ENCODE measurements around the gene MBD3.
"Not testable (repeated sequence)": the region's sequence is repeated elsewhere in the genome, so short reads cannot be mapped to it uniquely, and the experiment has no call there.

MBD3 gene

DNA sequence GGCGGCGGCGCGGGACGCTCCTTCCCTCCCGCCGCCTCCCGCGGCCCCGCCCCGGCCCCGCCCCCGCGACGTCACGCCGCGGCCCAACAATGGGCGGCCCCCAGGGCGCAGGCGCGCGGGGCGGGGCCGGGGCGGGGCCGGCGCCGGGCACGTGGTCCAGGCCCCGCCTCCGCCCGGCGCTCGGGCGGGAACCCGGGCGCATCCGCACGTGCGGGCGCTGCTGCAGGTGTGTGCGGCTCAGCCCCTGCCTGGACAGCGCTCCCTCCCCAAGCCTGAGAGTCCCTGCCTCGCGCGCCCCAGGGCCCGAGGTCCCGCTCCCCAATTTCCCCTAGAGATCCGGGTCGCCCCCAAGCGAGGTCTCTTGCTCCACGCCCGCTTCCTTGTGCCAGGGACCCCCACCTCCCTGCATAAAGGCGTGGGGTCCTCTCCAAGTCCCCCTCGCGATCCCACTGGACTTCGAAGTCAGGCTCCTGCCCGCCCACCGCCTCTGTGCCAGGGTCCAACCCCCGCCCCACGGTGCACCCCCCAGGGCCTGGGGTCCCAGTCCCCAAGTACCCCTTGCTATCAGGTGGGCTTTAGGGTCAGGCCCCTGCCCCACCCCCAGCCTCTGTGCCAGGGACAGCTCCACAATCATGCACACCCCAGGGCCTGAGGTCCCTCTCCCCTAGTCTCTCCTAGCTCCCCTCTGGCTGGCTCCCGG, 24.2 kb downstream of the MBD3 start, which contains the start of gene MEX3D:
MEX3D (minus strand) TSS at position 6 of the 700 bp plus-strand sequence. CDS start 267 bp downstream, outside the sequence.
- peak in 1 of 2 experiments; percentile 31 for DNase-seq

DNA sequence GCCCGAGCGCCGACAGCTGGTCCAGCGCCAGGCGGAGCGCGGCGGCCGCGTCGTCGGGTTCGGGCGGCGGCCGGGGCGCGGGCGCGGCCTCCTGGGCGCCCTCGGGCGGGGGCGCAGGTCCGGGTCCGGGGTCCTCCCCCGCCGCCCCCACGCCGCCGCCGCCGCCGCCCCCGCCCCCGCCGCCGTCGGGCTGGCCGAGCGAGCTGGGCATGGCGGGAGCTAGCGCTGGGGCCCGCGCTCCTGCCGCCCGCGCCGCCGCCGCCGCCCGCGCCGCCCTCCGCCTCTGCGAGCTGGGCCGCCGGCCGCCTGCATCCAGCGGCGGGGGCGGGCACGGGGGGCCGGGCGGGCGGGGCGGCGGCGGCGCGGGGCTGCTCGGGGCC, 24.8 kb downstream of the MBD3 start:
- no peak for DNase-seq

DNA sequence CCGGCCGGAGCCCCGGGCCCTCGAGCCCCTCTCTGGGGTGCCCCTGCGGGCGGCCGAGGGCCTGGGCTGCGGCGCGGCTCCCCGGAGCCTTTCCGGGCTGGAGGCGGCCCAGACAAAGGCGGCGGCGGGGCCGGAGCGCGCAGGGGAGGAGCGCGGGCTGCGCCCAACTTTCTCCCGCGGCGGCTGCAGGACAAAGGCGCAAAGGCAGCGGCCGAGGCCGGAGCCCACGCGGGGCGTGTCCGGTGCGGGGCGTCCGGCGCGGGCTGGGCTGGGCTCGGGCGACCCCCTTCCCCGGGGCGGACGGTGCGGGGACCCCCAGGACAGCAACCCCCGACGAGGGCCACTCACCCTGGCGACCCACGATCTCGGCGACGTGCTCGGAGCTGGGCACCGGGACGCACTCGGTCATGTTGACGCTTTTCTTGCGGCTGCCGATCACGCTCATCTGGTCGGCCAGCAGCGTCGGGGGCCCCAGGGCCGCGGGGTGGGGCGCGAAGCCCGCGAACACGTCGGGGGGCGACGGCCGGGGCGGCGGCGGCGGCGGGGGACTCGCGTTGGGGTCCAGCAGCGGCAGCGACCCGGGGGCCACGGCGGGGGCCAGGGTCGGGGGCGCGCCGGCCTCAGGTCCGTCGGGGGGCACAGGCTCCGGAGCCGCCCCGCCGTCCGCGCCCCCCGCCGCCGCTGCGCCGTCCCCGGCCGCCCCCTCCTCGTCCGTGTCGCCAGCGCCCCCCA, 25.4 kb downstream of the MBD3 start:
- no peak for DNase-seq

DNA sequence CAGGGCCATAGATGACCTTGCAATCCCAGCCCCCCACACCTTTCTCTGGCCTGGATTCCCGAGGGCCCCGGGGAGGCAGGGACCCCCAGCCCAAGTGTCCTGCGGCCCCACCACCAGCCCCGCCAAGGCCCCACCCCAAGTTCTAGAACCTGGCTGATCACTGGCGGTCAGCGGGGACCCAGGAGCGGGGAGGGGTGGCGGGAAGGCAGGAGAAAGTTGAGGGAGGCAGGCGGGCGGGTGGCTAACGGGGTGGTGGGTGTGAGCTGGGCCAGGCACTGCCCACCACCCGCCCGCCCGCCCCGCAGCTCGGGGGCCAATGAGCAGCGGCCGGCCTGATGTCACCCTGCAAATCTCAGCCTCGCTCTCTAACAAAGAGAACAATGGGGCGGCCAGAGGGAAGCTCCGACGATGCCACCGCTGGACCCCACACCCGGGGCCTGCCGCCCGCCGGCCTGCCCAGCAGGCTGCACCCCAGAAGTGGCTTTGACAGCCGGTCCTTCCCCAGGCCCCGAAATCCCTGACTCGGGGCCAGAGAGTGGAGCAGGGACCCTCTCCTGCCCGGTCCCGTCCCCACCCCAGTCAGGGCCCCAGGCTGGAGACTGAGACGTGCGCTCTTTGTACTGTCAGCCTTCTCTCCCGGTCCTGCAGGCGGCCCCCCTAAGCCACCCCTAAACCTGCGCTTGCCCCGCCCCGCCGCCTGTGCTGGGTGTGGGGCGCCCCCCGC, 26.1 kb downstream of the MBD3 start:
- peak in 1 of 2 experiments; percentile 49 for DNase-seq

DNA sequence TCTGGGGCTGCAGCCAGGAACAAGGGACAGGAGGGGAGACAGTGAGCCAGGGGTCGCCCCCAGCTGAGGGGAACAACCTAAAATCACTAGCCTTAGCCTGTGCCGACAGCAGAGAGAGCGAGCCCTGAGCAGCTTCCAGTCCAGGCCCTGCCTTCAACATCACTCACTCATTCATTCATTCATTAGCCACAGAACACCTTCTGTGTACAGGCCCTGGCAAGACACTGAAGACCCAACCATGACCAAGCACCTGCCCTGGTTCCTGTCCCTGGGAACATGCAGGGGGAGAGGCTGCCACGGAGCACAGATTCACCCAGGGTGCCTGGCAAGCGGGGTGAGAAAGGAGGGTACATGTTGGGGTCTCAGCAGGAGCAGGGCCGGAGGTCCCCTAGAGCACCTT, 29.4 kb downstream of the MBD3 start:
- DNase-seq, result no peak

DNA sequence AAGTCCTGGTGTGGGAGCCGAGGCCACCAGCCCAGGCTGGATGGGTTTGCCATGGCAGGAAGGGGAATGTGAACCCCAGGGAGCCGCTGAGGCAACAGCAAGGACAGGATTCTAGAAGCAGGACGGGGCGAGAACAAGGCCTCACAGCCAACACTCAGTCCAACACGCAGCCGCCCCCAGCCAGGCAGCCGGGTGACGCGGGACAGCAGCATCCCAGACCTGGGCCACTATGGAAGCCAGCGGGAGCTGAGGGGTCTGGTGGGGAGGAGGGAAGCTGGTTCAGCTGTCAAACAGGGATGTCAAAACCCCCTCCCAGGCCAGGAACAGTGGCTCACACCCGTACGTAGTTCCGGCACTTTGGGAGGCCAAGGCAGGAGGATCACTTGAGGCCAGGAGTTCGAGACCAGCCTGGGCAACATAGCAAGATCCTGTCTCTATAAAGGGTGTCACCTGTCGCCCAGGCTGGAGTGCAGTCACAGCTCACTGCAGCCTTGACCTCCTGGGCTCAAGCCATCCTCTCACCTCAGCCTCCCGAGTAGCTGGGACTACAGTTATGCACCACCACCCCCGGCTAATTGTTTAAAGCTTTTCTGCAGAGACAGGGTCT, 31.3 kb downstream of the MBD3 start:
- no peak for DNase-seq

DNA sequence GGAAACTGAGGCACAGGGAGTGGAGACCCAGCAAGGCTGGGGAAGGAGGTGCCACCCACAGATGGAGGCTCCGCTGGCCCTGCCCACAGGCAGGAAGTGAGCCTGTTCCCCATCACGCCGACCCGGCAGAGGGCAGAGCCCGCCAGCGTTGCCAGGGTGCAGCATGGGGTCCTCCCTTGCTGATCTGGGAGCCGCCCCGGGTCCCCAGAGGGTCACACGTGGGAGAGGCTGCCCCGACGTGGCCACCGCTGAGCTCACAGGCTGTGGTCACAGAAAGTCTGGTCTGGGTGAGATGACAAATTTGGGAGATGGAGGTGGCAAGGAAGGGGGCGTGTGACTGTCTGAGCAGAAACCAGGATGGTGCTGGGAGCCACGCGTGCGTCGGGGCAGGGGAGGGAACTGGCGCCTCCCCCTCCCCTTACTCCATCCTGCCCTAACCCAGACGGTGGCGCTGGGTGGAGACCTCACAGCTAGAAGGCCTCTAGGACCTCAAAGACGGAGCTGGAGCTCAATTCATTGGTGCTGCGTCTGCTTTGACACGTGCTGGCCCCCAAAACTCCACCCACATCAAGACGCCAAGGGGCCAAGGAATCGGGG, 32.3 kb downstream of the MBD3 start:
- DNase-seq, result no peak

DNA sequence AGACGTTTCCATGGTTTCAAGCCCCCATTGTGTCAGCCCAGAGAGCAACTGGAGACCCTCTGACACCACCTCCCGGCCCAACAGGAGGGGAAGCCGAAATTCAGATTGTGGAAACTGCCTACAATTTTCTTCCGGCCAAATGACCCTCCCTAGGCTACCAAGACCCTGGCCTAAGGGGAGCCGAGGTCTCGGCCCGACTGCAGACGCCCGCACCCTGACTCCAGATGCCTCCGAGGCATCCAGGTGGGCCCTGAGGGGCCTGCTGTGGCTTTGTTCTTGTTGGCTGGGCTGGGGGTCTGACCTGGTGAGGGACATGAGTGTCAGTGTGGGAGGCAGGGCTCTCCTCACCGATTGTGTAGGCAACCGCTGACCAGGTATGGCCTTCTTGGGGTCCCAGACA, 34.1 kb downstream of the MBD3 start:
- no peak for DNase-seq

DNA sequence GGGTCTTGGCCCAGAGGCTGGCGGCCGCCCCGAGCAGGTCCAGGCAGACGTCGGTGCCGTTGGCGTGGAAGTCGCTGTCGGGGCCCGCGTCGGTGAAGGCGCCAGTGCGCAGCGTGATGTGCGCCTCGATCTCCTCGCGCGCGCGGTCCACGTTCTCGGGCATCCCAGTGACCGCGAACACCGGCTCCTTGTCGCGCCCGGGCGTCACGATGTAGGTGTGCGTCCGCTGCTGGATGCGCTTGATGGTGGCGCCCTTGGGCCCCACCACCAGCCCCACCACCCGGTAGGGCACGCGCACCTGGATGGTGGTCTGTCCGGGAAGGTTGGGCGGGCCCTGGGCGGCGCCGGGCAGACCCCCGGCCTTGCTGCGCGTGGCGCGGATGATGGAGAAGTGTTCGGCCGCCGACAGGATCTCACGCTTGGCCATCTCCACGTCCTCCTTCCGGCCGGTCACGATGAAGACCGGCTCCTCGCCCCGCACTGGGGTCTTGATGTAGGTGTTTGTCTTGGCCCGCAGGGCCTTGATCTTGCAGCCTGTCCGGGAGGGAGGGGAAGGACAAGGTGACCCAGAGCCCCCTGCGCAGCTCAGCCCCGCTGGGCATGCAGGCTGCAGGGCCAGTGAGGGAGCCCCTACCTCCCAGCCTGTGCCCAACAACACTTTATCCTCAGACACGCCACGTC, 36.1 kb downstream of the MBD3 start:
- no peak for DNase-seq

DNA sequence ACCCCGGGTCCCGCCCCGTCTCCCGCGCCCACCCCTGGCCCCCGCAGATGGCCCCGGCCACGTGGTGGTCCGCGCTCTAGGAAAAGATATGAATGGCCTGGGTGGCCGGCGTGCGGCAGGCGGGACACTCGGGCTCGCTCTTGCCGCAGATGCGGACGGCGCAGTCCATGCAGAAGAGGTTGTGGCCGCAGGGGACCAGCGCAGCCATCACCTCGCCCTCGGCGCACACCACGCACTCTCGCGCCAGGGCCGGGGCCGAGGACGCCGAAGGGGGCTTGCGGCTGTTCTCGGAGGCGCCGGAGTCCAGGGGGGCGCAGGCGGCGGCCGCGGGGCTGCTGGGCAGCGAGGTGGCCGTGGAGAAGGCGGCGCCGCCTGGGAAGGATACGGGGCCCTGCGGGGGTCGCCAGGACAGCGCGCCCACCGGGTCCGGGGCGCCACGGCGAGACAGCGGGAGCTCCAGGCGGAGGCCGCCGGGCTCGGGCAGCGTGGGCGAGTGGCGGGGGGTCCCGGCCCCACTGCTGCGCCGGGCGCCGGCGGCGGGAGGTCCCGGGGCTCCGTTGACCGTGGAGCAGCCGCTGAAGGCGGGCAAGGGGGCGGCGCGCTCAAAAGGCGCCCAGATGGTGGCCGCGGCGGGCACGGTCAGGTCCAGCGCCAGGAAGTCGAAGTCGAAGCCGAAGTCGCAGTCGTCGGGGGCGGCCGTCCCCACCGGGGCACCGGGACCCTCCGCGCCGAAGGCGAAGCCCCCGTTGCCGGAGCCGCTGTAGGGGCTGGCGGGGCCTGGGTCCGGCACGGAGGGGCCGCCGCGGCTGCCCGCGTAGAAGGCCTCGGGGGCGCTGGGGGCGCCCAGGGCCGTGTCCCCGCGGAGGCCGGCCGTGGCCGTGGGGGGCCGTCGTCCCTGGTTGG, 36.9 kb downstream of the MBD3 start:
- DNase-seq, result no peak

DNA sequence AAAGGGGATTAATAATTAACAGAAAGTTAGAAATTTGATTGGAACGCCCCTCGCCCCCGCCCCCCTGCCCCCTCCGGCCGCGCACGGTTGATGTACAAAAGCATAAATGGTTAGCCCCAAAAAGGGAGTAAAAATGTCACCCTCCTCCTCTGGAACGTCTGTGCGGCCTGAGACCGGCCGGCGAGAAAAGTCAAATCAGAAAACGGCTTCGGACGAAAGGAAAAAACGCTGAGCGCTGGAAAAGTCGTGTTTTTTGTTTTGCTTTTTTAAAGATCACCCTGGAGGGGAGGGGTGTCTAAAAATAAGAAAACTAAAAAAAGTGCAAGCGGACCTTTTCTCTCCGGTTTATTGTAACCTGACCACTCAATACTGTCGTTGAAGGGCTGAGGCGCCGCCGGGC, 37.7 kb downstream of the MBD3 start:
- no peak for DNase-seq

DNA sequence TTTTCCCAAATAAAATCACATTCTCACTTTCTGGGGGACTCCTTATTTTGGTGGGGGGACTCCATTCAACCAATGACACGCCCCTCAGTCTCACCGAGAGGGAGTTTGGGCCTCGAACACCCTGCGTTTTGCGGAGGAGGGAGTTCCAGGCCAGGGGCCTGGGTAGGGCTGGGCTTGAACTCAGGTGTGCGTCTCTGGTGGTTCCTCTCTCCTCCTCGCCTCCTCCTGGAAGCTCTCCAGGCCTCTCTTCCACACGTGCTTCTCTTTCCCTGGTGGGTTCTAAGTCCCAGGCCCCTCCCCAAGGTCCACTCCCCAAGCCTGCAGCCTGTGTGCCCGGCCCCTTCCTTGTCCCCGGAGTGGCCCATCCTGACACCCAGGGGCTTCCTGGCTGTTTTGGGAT, 39.2 kb downstream of the MBD3 start:
- DNase-seq, result no peak

DNA sequence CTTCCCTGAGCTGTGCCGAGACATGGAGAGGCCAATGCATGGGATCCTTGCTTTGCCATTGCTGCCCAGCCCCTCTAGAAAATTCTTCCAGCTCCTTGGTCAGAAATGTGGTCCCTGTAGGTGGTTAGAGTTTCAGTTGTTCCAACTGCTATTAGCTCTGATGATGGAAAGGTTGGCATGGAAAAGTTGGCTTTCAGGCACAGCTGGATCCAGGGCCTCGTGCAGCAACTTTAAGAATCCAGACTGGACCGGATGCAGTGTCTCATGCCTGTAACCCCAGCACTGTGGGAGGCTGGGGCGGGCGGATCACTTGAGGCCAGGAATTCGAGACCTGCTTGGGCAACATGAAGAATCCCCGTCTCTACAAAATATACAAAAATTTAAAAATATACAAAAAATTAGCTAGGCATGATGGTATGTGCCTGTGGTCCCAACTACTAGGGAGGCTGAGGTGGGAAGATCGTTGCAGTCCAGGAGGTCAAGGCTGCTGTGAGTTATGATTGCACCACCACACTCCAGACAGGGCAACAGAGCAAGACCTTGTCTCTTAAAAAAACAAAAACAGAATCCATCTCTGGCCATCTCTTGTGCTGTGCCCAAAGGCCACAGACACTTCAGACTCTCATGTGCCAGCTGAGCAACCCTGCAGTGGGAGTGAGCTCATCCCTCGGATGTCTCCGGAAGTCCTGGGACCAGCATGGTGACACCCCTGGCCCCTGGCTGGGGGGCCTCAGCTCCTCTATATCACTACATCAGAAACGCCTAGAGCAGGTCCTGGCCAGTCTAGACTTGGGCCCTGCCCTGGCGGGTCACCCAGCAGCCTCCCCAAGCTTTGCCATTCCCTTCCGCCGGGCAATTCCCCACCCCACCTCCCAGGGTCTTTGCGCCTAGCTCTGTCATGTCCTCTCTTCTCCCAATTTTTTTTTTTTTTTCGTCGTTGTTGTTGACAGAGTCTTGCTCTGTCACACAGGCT, 41.3 kb downstream of the MBD3 start:
- DNase-seq, result no peak

DNA sequence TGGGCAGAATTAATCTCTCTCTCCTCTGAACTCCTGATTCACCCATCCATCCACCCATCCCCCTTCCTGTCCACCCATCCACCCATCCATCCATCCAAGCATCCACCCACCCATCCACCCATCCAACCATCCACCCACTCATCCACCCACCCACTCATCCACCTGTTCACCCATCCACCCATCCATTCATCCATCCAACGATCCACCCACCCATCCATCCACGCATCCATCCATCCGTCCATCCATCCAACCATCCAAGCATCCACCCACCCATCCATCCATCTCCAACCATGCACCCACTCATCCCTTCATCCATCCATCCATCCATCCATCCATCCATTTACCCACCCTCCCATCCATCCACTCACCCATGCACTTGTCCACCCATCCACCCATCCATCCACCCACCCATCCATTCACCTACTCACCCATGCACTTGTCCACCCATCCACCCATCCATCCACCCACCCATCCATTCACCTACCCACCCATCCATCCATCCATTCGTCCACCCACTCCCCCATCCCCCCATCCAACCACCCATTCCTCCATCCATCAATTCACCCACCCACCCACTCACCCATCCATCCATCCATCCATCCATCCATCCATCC, 43.2 kb downstream of the MBD3 start:
- no peak for DNase-seq

DNA sequence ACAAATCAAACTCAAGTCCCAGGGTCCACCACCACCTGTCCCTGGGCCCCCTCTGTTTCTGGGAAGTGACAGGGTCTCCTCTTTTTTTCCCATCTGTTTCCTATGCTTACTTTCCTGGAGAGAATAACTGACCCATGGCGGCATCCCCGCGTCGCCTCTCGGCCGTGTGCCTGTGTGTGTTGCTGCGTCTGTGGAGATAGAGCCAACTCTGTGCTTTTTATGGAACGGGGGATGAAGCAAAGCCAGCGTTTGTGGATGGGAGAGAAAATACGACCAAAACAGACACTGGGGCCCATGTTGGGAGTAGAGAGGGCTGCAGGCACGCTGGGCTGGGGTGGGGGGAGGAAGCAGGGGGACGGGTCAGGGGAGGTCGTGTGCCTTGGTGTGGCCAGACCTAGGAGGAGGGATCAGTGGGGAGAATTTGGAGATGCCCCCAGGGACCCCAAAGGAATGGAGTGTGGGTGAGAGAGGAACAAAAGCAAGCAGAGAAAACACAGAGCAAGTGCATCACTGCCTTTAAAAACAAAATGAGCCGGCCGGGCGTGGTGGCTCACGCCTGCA, 52.2 kb downstream of the MBD3 start:
- DNase-seq, result no peak

DNA sequence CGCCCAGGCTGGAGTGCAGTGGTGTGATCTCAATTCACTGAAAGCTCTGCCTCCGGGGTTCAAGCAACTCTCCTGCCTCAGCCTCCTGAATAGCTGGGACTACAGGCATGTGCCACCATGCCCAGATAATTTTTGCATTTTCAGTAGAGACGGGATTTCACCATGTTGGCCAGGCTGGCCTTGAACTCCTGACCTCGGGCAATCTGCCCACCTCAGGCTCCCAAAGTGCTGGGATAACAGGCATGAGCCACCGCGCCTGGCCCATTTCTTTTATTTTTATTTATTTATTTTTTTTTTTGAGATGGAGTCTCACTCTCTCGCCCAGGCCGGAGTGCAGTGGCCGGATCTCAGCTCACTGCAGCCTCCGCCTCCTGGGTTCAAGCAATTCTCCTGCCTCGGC, 52.9 kb downstream of the MBD3 start:
- not testable (repeated sequence) for DNase-seq

DNA sequence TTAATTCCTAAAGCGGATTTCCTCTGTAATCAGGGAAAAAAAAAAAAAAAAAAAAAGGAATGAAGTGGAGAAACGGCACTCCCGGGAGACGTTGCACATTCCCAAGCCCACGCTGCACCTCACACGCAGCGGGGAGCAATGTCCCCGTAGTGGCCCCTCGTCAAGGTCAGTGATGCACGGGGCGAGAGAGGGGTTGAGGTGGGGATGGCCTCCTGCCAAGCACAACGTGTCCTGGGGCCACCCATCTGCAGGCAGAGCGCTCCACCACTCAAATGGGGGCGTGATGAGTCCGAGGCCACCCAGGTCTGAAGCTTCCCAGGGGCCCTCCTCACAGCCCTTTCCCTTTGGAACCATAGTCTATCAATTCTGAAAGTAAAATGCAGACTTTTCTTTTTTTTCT, 53.7 kb downstream of the MBD3 start:
- no peak for DNase-seq

DNA sequence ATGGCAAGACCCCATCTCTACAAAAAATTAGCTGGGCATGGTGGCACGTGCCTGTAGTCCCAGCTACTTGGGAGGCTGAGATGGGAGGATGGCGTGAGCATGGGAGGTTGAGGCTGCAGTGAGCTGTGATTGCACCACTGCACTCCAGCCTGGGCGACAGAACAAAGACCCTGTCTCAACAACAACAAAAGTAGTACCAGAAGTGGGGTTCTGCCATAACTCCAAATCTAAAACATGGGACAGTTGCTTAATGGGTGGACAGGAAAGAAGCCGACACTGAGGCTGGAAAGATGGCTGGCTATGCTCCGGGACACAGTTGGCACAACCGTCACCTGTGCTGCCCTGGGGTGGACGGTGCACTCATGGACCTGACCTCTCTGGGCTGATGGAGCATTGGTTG, 57.0 kb downstream of the MBD3 start:
- not testable (repeated sequence) for DNase-seq

DNA sequence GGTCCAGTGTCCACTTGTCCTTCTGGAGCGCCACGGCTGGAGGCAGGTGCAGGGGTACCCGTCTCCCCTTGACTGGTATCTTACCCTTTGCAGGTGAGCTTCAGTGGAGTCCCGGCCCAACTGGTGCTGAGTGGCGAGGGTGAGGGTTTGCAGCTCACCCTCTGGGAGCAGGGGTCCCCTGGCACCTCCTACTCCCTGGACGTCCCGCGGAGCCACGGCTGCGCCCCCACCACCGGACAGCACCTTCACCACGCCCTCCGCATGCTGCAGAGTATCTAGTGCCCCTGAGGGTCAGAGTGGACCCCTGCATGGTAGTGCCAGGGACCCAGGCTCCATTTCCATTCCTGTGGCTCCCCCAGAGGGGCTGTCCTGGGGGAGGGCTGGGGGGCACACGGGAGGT, 57.7 kb downstream of the MBD3 start:
- no peak for DNase-seq

Measured in SW 1271 (cell line).